Adrenal gland (tissue), 12 donors: Measurements from ENCODE around the gene PATJ. TPM values are rescaled to one million over a fixed set of nuclear protein-coding genes. Genes with fewer than 3 reads are reported as not detected.
"Not testable (repeated sequence)": the region's sequence is repeated elsewhere in the genome, so short reads cannot be mapped to it uniquely, and the experiment has no call there.

Experiments used
- DNase-seq, 7 donors: peaks; one replicate each; pipeline ENCODE4 v3.0.0-alpha.2; 2019 to 2020
- H3K27ac ChIP-seq, 5 donors: fragments of 200-600 bp; sonication (generic) in 4 of 5; 1 replicate in 3 of 5; 2 replicates in 2 of 5; pipeline versions ENCODE4 v1.5.1 to v1.8.0; 2016 to 2020; ENCODE audit warnings: mild to moderate bottlenecking in 1 of 5
- H3K27me3 ChIP-seq: fragments of 200-600 bp; 2 replicates; pipeline ENCODE4 v1.8.0; 2021
- H3K36me3 ChIP-seq, 2 donors: fragments of 200-600 bp; replicated peaks in 1 of 2; 1 replicate in 1 of 2; 2 replicates in 1 of 2; pipeline versions ENCODE4 v1.5.1 to v1.8.0; 2018 to 2022
- H3K4me1 ChIP-seq, 2 donors: fragments of 200-600 bp; replicated peaks in 1 of 2; 1 replicate in 1 of 2; 2 replicates in 1 of 2; pipeline versions ENCODE4 v1.5.1 to v1.8.0; 2018 to 2021
- H3K4me3 ChIP-seq, 4 donors: fragments of 200-600 bp; sonication (generic) in 3 of 4; one replicate each; pipeline ENCODE4 v1.5.1; 2016 to 2018
- H3K9me3 ChIP-seq, 3 donors: fragments of 200-600 bp; sonication (generic) in 1 of 3; replicated peaks in 1 of 3; 1 replicate in 2 of 3; 2 replicates in 1 of 3; pipeline versions ENCODE4 v1.5.1 to v1.8.0; 2016 to 2021
- POLR2A ChIP-seq, 2 donors: fragments of 450-650 bp; IDR thresholded peaks; one replicate each; pipeline ENCODE4 v1.6.1; 2017; ENCODE audit warnings: antibody characterized with exemption in 2 of 2, mild to moderate bottlenecking in 2 of 2, moderate library complexity in 1 of 2
- WGBS, 4 donors: extraction: QIAGEN DNeasy Blood & Tissue Kit in 2 of 4; methylation state at CpG; one replicate each; pipeline versions ENCODE4 v1.1.5 to v1.1.7; 2013 to 2017; 5-methylcytosine and 5-hydroxymethylcytosine counted together
- intact Hi-C, 2 donors: fragments of 100-400 bp; cut with DNase I; formaldehyde crosslinking; loops; one replicate each; pipeline versions ENCODE4 v1.14.1 to v1.15.0; 2022 to 2023
- polyA plus RNA-seq, 3 donors: library from polyadenylated mRNA; stranded (reverse); fragments of 200-250 nt in 2 of 3; fragments of 350-450 nt in 1 of 3; fragmentation: Illumina TruSeq in 1 of 3; extraction: RNeasy Lipid Tissue Mini Kit (QIAGEN cat#74804) in 1 of 3; gene quantifications; one replicate each; pipeline ENCODE4 v1.2.3, GENCODE V29; 2013 to 2014
- total RNA-seq, 9 donors: library from RNA; depleted of rRNA in 4 of 9; stranded (reverse); fragments of >200 nt in 4 of 9; fragments of 120-200 nt in 1 of 9; fragmentation: NEBNext Ultra II Directional in 1 of 9; extraction: Animal tissue kit (Norgen Biotek cat#: 25700) in 1 of 9; gene quantifications; one replicate each; pipeline versions ENCODE4 v1.1.0 to v1.2.4, GENCODE V29; 2013 to 2023
- TF ChIP-seq, protein P1 (sequence below), 6 experiments: fragments of 450-650 bp in 4 of 6; fragments of 200-600 bp in 2 of 6; sonication (generic) in 1 of 6; IDR thresholded peaks; 1 replicate in 5 of 6; 2 replicates in 1 of 6; pipeline versions ENCODE4 v1.5.1 to v1.8.0; 2016 to 2021; ENCODE audit warnings: antibody characterized with exemption in 6 of 6, mild to moderate bottlenecking in 2 of 6, moderate library complexity in 1 of 6
- donor health status: healthy with polysubstance abuse.
- donor health status: Bipolar disorder and iron deficiency.
- donor health status: DM: yes; HTN: yes; CAD: no.
- donor health status: DM: no; HTN: no; CAD: no.
- donor health status: DM: no; HTN: no; CAD: no.
- donor health status: DM: yes; HTN: yes; CAD: no.

The PATJ gene
- total and polyA plus RNA-seq, 12 donors = 6.8 to 36.6 (median 23.4) TPM

GRCh38 chr1:62159940-62160348 lies 417.7 kb downstream of the PATJ start:
- H3K9me3 ChIP-seq = no peaks in the 10 kb centered on the region
- WGBS, 4 donors = 71 to 86% (median 83%) methylated on average over 2 to 6 of the region's 6 CpGs
- H3K4me1 ChIP-seq = no peaks in the 10 kb centered on the region
- no peak overlapping the region for H3K4me3 ChIP-seq
- H3K27ac ChIP-seq = no peak overlapping the region
- no peaks in the 10 kb centered on the region for H3K27me3 ChIP-seq
- intact Hi-C loops = no loop called here
- H3K36me3 ChIP-seq = no peaks in the 10 kb centered on the region
- DNase-seq = no peak
- TF ChIP-seq POLR2A (IDR thresholded peaks at IDR 0.05) = no peak
- TF ChIP-seq, protein P1, sequence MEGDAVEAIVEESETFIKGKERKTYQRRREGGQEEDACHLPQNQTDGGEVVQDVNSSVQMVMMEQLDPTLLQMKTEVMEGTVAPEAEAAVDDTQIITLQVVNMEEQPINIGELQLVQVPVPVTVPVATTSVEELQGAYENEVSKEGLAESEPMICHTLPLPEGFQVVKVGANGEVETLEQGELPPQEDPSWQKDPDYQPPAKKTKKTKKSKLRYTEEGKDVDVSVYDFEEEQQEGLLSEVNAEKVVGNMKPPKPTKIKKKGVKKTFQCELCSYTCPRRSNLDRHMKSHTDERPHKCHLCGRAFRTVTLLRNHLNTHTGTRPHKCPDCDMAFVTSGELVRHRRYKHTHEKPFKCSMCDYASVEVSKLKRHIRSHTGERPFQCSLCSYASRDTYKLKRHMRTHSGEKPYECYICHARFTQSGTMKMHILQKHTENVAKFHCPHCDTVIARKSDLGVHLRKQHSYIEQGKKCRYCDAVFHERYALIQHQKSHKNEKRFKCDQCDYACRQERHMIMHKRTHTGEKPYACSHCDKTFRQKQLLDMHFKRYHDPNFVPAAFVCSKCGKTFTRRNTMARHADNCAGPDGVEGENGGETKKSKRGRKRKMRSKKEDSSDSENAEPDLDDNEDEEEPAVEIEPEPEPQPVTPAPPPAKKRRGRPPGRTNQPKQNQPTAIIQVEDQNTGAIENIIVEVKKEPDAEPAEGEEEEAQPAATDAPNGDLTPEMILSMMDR (IDR thresholded peaks at IDR 0.05) = no peak

- no peak overlapping the region for H3K27ac ChIP-seq
- H3K9me3 ChIP-seq = no peaks in the 10 kb centered on the region
- no peak overlapping the region for H3K4me3 ChIP-seq
- H3K4me1 ChIP-seq = no peaks in the 10 kb centered on the region
- no peak for TF ChIP-seq POLR2A (IDR thresholded peaks at IDR 0.05)
- TF ChIP-seq, protein P1 (IDR thresholded peaks at IDR 0.05) = no peak
- intact Hi-C loops = no loop called here
- DNase-seq = no peak
- no peaks in the 10 kb centered on the region for H3K36me3 ChIP-seq
- H3K27me3 ChIP-seq = no peaks in the 10 kb centered on the region
- 95 to 100% (median 98%) methylated on average over 1 of the region's 1 CpG for WGBS, 4 donors
These were observed 419.4 kb downstream of the PATJ start for GRCh38 chr1:62161711-62162110.

DNA sequence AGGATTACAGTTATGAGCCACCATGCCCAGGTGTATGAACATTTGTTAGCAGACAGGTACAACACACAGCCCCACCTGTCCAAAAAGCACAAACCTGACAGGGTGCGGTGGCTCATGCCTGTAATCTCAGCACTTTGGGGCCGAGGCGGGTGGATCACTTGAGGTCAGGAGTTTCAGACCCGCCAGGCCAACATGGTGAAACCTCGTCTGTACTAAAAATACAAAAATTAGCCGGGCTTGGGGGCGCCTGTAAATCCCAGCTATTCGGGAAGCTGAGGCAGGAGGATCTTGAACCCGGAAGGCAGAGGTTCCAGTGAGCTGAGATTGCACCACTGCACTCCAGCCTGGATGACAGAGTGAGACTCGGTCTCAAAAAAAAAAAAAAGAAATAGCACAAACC lies 428.1 kb downstream of the PATJ start:
- H3K4me3 ChIP-seq, H3K27ac ChIP-seq, H3K4me1 ChIP-seq, H3K9me3 ChIP-seq, H3K27me3 ChIP-seq, H3K36me3 ChIP-seq, DNase-seq: not testable (repeated sequence)
- 78 to 84% (median 81%) methylated on average over 9 to 10 of the region's 10 CpGs for whole genome bisulfite sequencing, 4 donors
- intact Hi-C loops = loop anchor here in 1 of 2 donors (5.0 kb wide), 1 partner anchor 237 kb away; no protein-coding TSS in a partner anchor

DNA sequence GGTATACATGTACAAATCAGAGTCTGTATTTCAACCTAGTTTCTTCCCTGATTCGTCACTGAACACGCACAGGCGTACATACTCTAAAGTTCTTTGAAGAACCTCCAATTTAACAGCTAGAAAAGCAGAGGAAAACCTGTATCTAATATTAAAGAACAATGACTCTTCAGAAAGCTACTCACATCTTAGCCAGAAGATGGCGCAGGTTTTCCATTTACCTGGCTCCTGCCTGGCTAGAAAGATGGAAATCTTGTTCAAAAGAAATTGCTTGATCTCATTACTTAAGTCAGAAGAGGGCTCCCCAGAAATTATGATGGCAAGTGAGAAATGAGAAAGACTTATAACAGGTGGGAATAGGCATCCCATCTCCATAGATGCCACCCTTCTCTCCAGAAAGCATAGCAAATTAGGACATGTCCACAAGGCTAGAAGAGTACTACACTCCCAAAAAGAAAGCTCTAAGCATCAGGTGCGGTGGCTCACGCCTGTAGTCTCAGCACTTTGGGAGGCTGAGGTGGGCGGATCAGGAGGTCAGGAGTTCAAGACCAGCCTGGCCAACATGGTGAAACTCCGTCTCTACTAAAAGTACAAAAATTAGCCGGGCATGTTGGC lies 433.4 kb downstream of the PATJ start:
- Histone ChIP-seq H3K9me3 (no peaks in the 10 kb centered on the region), H3K4me3 (no peak overlapping the region), H3K36me3 (no peaks in the 10 kb centered on the region), H3K27me3 (peaks cover 9% of the 10 kb centered on the region), H3K4me1 (no peaks in the 10 kb centered on the region), H3K27ac (no peak overlapping the region)
- WGBS, 4 donors = 44 to 47% (median 46%) methylated on average over 9 of the region's 9 CpGs
- intact Hi-C loops = loop anchor here in 1 of 2 donors (2.0 kb wide), 1 partner anchor 231 kb away; no protein-coding TSS in a partner anchor
- DNase-seq = peak; percentile 22 to 77 (median 40)
- TF ChIP-seq POLR2A (IDR thresholded peaks at IDR 0.05) = no peak
- TF ChIP-seq, protein P1 (IDR thresholded peaks at IDR 0.05) = peak; percentile 55 to 83 (median 78)
